ENCODE measurements around the gene CACNA1I.

DNA sequence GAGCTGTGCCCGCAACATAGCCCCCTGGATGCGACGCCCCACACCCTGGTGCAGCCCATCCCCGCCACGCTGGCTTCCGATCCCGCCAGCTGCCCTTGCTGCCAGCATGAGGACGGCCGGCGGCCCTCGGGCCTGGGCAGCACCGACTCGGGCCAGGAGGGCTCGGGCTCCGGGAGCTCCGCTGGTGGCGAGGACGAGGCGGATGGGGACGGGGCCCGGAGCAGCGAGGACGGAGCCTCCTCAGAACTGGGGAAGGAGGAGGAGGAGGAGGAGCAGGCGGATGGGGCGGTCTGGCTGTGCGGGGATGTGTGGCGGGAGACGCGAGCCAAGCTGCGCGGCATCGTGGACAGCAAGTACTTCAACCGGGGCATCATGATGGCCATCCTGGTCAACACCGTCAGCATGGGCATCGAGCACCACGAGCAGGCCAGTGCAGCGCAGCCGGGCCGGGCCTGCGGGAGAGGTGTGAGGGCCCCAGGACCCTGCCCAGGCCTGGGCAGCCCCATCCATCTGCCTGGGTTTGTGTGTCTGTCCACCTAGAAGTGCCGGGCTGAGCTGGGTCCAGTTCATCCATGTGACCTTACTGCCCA is 79.0 kb downstream of the CACNA1I start:
- TF ChIP-seq, protein P1, sequence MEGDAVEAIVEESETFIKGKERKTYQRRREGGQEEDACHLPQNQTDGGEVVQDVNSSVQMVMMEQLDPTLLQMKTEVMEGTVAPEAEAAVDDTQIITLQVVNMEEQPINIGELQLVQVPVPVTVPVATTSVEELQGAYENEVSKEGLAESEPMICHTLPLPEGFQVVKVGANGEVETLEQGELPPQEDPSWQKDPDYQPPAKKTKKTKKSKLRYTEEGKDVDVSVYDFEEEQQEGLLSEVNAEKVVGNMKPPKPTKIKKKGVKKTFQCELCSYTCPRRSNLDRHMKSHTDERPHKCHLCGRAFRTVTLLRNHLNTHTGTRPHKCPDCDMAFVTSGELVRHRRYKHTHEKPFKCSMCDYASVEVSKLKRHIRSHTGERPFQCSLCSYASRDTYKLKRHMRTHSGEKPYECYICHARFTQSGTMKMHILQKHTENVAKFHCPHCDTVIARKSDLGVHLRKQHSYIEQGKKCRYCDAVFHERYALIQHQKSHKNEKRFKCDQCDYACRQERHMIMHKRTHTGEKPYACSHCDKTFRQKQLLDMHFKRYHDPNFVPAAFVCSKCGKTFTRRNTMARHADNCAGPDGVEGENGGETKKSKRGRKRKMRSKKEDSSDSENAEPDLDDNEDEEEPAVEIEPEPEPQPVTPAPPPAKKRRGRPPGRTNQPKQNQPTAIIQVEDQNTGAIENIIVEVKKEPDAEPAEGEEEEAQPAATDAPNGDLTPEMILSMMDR (IDR thresholded peaks at IDR 0.05; ENCODE audit: insufficient read depth, low read length, poor library complexity, severe bottlenecking): no peak
- TF ChIP-seq EZH2phosphoT487 (conservative IDR thresholded peaks at IDR 0.05; ENCODE audit: low read length): no peak

All from SU-DHL-6 (cell line).